HG03064 (cell line): ENCODE measurements around the gene CAMK1D.

ENCODE experiments used
- ATAC-seq: cut with Tn5 transposase; IDR thresholded peaks from one replicate; pipeline ENCODE4 v1.9.1; 2021; ENCODE audit warnings: low read depth; ENCODE audit not compliant: unreplicated experiment

The CAMK1D gene

DNA sequence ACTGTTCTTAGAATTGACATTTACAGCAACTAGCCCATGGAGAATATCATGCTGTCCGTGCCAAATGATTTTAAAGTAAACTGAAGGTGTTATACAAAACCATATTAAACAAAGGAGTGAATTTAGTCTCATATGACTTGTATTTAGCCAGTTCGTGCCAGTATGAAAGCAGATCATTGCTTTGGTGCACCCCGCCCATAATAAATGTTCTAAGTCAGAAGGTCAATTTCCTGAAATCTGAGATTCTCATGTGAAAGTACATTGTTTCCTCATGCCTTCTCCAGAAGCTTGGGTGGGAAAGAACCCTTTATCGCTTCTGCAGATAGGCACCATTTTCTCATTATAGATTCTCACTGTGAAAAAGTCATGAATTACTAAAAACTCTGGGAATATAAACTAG is 106.4 kb downstream of the CAMK1D start:
- no peak for ATAC-seq

DNA sequence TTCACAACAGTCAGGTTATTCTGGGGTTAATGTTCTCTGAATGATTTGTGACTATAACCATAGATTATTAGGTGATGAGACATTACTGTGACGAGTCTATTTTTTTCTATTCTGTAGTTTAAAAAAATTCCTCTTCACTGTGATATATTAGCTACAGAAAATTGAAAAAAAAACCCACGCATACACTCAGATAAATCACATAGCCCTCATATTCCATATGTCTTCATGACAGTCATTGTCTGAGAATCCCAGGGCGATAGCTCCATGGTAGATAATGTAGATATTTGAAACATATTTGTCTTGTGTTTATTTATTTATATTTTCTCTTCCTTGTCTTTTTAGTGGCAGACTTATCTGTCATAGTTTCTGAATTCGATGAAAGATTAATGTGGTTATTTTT is 110.0 kb downstream of the CAMK1D start:
- ATAC-seq = no peak

DNA sequence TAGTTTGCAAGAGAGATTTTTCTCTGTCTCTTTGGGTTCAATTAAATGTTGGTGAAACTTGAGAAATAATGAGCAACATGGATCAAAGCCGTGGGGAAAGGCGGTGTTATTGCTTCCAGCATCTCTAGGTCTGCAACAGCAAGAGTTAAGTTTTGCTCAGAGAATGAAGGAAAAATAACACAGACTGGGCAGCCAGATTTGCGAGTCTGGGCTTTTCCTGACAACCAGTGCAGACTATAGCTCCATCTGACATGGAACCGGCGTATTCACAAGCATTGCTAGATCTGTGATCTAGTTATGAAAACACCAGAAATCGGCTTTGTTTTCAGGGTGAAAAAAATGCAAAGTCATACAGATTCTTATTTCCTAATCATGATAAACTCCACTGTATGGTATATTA is 110.4 kb downstream of the CAMK1D start:
- ATAC-seq = no peak

- ATAC-seq = no peak
These were observed 114.1 kb downstream of the CAMK1D start for GRCh38 chr10:12463459-12463838.

- no peak for ATAC-seq
These were observed 116.2 kb downstream of the CAMK1D start for GRCh38 chr10:12465385-12466136.

DNA sequence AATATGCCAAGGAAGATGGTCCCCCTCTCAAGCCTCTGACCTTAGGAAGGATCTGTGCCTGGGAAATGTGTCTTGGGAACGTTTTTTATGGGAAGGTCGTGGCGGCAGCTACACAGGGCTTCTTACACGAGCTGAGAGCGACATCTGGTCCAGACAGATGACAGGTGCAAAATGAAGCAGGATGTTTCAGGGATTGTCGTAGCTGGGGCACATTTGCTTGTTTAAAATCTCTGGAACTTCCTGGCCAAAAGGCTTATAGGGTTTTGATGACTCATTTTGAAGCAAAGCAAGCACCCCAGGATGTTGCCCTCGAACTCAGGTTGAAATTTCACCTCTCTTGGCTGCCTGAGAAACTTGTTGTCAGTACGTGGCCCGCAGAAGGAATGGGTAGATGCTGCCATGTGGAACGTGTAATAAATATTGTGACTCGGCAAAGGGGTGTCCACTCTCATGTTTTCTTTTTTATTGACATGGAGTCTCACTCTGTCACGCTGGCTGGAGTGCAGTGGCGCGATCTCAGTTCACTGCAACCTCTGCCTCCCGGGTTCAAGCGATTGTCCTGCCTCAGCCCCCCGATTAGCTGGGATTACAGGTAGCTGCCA is 117.5 kb downstream of the CAMK1D start:
- ATAC-seq = no peak

DNA sequence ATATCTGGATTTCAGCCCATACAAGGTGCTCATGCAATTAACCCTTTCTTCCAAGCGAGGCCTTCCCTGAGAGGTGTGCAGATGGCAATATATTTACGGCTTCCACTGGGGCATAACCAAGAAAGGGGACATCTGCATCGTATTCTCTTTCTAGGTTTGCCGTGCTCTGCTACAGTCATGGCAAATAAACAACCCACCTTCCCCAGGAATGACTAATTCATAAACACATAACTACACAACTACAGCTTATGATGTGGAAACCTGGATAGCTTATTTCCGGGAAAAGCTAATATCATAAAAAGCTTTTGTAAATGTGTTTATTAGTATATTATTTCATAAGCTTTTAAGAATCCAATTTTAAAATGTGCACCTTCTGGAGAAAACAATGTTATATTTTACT is 120.0 kb downstream of the CAMK1D start:
- ATAC-seq = no peak

- ATAC-seq = no peak
These were observed 121.4 kb downstream of the CAMK1D start for GRCh38 chr10:12470719-12471118.

DNA sequence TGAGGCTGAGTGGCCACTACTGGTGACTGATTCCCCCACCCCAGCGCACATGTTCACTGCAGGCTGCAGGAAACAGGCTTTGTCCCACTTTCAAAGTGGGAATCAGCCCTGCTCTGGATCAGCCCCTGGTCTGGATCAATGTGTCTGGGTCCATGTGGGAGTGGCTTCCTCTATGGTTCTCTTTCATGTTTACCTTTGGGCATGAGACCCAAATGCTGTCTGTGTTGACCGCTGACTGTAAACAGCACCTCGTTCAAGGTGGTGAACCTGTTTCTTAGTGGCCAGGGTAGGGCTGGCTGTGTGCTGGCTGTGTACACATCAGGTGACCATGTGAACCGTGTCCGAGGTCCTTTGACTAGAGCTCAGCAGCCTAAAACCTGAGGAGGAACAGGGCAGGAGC is 121.8 kb downstream of the CAMK1D start:
- ATAC-seq = no peak

- ATAC-seq = no peak
These were observed 124.1 kb downstream of the CAMK1D start for GRCh38 chr10:12473491-12473890.

- no peak for ATAC-seq
These were observed 125.5 kb downstream of the CAMK1D start for GRCh38 chr10:12474727-12475412.

DNA sequence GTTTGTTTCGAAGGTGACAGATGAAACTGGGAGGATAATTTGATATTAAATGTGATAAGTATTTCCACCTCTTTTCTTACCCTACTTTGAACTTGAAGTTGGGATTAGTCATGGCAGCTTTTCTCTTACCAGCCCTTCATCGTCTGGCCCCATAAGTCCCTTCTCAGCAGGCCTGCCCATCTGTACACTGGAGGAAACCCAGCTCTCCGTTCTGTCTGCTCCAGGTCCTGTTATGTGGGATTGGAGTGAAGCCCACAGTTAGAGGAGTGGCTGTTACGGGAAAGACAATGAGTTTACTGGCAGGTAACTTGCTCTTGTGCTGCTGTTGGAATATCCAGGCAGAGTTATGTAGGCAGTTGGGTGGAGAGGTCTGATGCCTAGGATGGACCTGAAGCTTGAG is 127.3 kb downstream of the CAMK1D start:
- no peak for ATAC-seq

- no peak for ATAC-seq
These were observed 130.1 kb downstream of the CAMK1D start for GRCh38 chr10:12479437-12479844.

GRCh38 chr10:12479924-12480323 is 130.6 kb downstream of the CAMK1D start:
- no peak for ATAC-seq

DNA sequence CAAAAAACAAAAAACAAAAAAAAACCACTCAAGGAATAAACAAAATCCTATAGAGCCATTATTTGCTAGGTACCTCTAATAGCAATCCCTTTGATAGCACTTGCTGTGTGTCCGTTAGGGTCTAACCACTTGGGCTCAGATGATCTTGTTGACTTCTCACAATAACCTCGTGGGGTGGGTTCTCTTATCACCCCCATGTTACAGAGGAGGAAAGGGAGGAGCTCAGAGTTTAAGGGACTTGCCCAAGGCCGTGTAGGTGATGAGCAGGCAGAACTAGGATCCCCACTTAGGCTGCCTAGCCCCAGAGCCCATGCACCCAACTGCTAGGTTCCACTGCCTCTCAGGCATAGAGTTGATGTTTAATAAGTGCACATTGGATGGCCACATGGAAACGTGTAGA is 131.1 kb downstream of the CAMK1D start:
- no peak for ATAC-seq

- ATAC-seq = no peak
These were observed 132.6 kb downstream of the CAMK1D start for GRCh38 chr10:12481924-12482323.

DNA sequence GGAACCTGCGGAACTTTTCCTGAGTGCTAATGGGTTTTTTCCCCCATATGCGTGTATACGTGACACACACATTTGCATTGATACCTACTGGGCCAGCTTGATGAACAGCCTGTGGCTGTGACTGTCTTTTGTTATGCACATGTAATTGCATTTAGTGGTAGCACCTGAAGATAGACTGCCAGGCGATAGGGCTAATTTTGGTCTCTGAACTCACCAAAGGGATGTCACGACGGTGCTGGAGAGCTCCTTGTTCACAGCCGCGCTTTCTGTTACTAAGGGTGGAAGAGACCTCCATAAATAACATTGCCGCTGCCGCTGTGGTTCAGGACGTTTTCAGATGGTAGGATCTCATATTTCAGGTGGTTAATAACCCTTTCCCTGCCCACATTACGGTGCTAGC is 133.2 kb downstream of the CAMK1D start:
- no peak for ATAC-seq

DNA sequence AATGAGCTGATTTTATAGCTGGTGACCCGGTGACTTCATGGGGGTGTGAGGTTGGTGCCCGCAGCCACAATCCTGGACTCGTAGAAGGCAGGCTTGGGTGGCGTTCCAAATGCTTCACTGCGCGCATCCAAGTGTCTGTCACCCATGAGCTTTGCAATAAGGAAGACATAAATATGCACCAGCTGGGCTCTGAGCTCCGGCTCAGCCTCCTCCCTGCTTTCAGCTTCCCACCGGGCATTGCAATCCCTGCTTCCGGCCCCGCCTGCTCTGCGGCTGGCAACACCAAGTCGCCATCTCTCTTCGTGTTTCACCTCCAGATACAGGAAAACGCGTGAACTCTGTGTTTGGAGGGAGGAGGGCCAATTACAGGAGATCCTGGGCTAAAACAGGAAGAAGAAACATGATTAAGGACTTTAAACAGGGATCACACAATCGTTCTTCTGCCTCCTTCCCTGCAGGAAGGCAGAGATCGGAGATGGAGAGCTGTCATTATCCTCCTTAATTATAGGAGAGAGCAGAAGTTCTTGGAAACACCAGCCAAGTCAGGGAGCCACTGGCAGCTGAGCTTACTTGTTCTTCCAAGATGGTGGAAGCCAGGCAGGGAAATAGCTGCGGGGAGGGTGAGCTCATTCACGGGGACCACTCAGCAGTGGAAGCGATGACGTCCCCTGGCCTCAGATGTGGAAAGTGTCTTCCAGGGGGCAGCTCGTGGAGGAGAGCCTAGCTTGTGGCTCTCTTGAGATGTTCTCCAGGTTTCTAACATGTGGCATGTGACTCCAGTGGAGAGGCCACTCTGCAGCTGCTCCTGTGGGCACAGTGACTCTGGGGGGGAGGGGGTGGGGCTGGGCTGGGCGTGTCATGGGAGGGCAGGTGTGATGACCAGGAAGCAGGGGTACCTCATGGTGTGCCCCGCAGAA is 134.9 kb downstream of the CAMK1D start:
- ATAC-seq = peak; percentile 9

- ATAC-seq = peak; percentile 67
These were observed 135.8 kb downstream of the CAMK1D start for GRCh38 chr10:12484941-12485805.

DNA sequence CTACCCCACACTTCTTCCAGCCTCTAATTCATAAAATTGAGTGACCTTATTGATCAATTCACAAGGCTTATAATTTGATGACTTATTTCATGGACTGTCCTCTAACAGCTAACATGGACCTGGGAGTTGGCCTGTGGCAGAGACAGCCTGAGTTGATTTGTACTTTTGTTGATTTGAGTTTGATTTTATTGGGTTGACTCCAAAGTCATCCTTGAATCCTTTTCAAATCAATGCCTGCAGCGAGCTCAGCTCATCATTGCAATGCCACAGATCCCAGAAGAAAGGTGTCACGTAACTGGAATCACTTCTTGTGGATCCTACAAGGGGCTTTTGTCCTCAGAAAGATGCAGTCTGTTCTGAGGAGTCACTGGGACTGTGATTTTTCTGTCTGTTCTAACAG is 138.0 kb downstream of the CAMK1D start:
- ATAC-seq = no peak
